WTC11 (cell line): ENCODE results near the gene TBCEL. TPM values are rescaled to one million over a fixed set of nuclear protein-coding genes. Genes with fewer than 3 reads are reported as not detected.
A peak's percentile ranks its signal among the peaks of the same experiment; 100 is the strongest.

ENCODE experiments used
- ATAC-seq: fragments of 200-7000 bp; cut with Tn5 transposase; 2 replicates; pipeline ENCODE4 v1.10.0; 2021; ENCODE audit warnings: mild to moderate bottlenecking, moderate library complexity
- CTCF ChIA-PET: fragments of 300-600 bp; sonication (Branson Sonifier 250); formaldehyde crosslinking; loops from one replicate; lab custom pipeline; 2021; ENCODE audit warnings: antibody characterized with exemption; lab: Charles Lee
- POLR2A ChIA-PET: fragments of 350-600 bp; sonication (Branson Sonifier 250); formaldehyde crosslinking; loops from one replicate; lab custom pipeline; 2021; ENCODE audit warnings: antibody characterized with exemption; lab: Charles Lee
- DNase-seq: peaks from one replicate; pipeline ENCODE4 v3.0.0; 2021; ENCODE audit warnings: low spot score
- H3K27ac Mint-ChIP-seq: 2 replicates; pipeline ENCODE4 v1.8.0; 2021; ENCODE audit warnings: mixed read lengths
- H3K27me3 Mint-ChIP-seq: 2 replicates; pipeline ENCODE4 v1.8.0; 2021; ENCODE audit warnings: low read depth, mild to moderate bottlenecking, moderate library complexity, mixed read lengths
- H3K36me3 Mint-ChIP-seq: 2 replicates; pipeline ENCODE4 v1.8.0; 2021; ENCODE audit warnings: mixed read lengths
- H3K4me1 Mint-ChIP-seq: 2 replicates; pipeline ENCODE4 v1.8.0; 2022; ENCODE audit warnings: mixed read lengths
- H3K4me3 Mint-ChIP-seq: 2 replicates; pipeline ENCODE4 v1.8.0; 2021; ENCODE audit warnings: mild to moderate bottlenecking, moderate library complexity, mixed read lengths
- H3K9me3 Mint-ChIP-seq: 2 replicates; pipeline ENCODE4 v1.8.0; 2021; ENCODE audit warnings: mixed read lengths
- AFF4 ChIP-seq: sonication (generic); formaldehyde crosslinking; IDR thresholded peaks from 2 replicates; pipeline ENCODE4 v1.8.1; 2023; ENCODE audit warnings: mild to moderate bottlenecking, missing genetic modification reagents, borderline replicate concordance
- ATF1 ChIP-seq: sonication (generic); formaldehyde crosslinking; IDR thresholded peaks from 2 replicates; pipeline ENCODE4 v1.8.1; 2023; ENCODE audit warnings: mild to moderate bottlenecking, moderate library complexity, missing genetic modification reagents
- CREM ChIP-seq: sonication (generic); formaldehyde crosslinking; IDR thresholded peaks from 2 replicates; pipeline ENCODE4 v1.8.1; 2022; ENCODE audit warnings: mild to moderate bottlenecking, missing genetic modification reagents, moderate library complexity
- ESRRA ChIP-seq: sonication (generic); formaldehyde crosslinking; IDR thresholded peaks from 2 replicates; pipeline ENCODE4 v1.8.1; 2022; ENCODE audit warnings: mild to moderate bottlenecking, missing genetic modification reagents, borderline replicate concordance
- GRHL2 ChIP-seq: fragments of 250-450 bp; sonication (Bioruptor Pico); IDR thresholded peaks from 2 replicates; pipeline ENCODE4 v1.8.0; 2022; ENCODE audit warnings: mild to moderate bottlenecking, moderate library complexity; ENCODE audit not compliant: insufficient replicate concordance, severe bottlenecking
- IRF1 ChIP-seq: sonication (generic); formaldehyde crosslinking; IDR thresholded peaks from 2 replicates; pipeline ENCODE4 v1.8.0; 2023; ENCODE audit warnings: missing genetic modification reagents
- MXD4 ChIP-seq: fragments of 250-450 bp; sonication (Bioruptor Pico); IDR thresholded peaks from 2 replicates; pipeline ENCODE4 v1.8.0; 2021; ENCODE audit warnings: mild to moderate bottlenecking, moderate library complexity, borderline replicate concordance
- MYBL2 ChIP-seq: sonication (generic); formaldehyde crosslinking; IDR thresholded peaks from 2 replicates; pipeline ENCODE4 v1.8.1; 2023; ENCODE audit warnings: mild to moderate bottlenecking, moderate library complexity, missing genetic modification reagents
- NR2C2 ChIP-seq: sonication (generic); formaldehyde crosslinking; IDR thresholded peaks from 2 replicates; pipeline ENCODE4 v1.8.0; 2022; ENCODE audit warnings: mild to moderate bottlenecking, missing genetic modification reagents
- OVOL2 ChIP-seq: fragments of 250-450 bp; sonication (Bioruptor Pico); IDR thresholded peaks from 2 replicates; pipeline ENCODE4 v1.9.0; 2021; ENCODE audit warnings: mild to moderate bottlenecking, borderline replicate concordance
- ZBTB21 ChIP-seq: sonication (generic); formaldehyde crosslinking; IDR thresholded peaks from 2 replicates; pipeline ENCODE4 v1.8.1; 2023; ENCODE audit warnings: mild to moderate bottlenecking, missing genetic modification reagents, borderline replicate concordance
- ZNF317 ChIP-seq: sonication (generic); formaldehyde crosslinking; IDR thresholded peaks from 2 replicates; pipeline ENCODE4 v1.8.1; 2023; ENCODE audit warnings: low read depth, mild to moderate bottlenecking, moderate library complexity, missing genetic modification reagents, borderline replicate concordance
- ZNF396 ChIP-seq: fragments of 250-450 bp; sonication (Bioruptor Pico); IDR thresholded peaks from 2 replicates; pipeline ENCODE4 v1.8.0; 2021; ENCODE audit warnings: mild to moderate bottlenecking, moderate library complexity, borderline replicate concordance
- total RNA-seq: library from RNA; stranded (reverse); gene quantifications from 3 replicates; pipeline ENCODE4 v1.2.3, GENCODE V29; 2021
- TF ChIP-seq, protein P1 (sequence below): fragments of 250-450 bp; sonication (Bioruptor Pico); IDR thresholded peaks from 2 replicates; pipeline ENCODE4 v1.9.0; 2021; ENCODE audit warnings: mild to moderate bottlenecking
- TF ChIP-seq, protein P2 (sequence below): sonication (generic); formaldehyde crosslinking; IDR thresholded peaks from 2 replicates; pipeline ENCODE4 v1.8.1; 2023; ENCODE audit warnings: mild to moderate bottlenecking, missing genetic modification reagents, moderate library complexity
- TF ChIP-seq, protein P3 (sequence below): sonication (generic); formaldehyde crosslinking; IDR thresholded peaks from 2 replicates; pipeline ENCODE4 v1.8.1; 2022; ENCODE audit warnings: low read depth, mild to moderate bottlenecking, moderate library complexity, missing genetic modification reagents, borderline replicate concordance
- TF ChIP-seq, protein P4 (sequence below): sonication (generic); formaldehyde crosslinking; IDR thresholded peaks from 2 replicates; pipeline ENCODE4 v1.8.0; 2023; ENCODE audit warnings: missing genetic modification reagents, mild to moderate bottlenecking, borderline replicate concordance
- TF ChIP-seq, protein P5 (sequence below): sonication (generic); formaldehyde crosslinking; IDR thresholded peaks from 2 replicates; pipeline ENCODE4 v1.8.0; 2022; ENCODE audit warnings: mild to moderate bottlenecking, missing genetic modification reagents

The TBCEL gene
- total RNA-seq, 1 experiment from 2014 or later = 9.5 TPM

DNA sequence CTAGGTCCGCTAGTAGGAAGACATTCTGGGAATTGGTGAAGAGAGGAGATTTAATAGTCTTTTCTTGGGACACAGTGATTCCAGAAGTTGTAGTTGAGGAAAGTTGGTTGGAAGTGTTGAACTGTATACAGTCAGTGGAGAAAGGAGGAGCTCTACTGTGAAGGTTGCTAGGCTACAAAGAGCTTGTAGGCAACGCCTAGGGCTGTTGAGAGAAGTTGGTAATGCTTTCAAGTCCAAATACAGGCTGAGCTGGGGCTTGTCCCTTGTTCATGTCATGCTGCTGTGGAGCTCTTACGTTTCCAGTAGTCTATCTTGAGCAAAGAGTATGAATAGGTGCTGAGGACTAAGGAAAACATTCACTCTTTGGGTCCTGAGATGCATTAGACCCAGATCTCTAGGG lies 1.1 kb downstream of the TBCEL start:
- TF ChIP-seq, protein P1, sequence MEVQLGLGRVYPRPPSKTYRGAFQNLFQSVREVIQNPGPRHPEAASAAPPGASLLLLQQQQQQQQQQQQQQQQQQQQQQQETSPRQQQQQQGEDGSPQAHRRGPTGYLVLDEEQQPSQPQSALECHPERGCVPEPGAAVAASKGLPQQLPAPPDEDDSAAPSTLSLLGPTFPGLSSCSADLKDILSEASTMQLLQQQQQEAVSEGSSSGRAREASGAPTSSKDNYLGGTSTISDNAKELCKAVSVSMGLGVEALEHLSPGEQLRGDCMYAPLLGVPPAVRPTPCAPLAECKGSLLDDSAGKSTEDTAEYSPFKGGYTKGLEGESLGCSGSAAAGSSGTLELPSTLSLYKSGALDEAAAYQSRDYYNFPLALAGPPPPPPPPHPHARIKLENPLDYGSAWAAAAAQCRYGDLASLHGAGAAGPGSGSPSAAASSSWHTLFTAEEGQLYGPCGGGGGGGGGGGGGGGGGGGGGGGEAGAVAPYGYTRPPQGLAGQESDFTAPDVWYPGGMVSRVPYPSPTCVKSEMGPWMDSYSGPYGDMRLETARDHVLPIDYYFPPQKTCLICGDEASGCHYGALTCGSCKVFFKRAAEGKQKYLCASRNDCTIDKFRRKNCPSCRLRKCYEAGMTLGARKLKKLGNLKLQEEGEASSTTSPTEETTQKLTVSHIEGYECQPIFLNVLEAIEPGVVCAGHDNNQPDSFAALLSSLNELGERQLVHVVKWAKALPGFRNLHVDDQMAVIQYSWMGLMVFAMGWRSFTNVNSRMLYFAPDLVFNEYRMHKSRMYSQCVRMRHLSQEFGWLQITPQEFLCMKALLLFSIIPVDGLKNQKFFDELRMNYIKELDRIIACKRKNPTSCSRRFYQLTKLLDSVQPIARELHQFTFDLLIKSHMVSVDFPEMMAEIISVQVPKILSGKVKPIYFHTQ = no peak
- TF ChIP-seq, protein P2, sequence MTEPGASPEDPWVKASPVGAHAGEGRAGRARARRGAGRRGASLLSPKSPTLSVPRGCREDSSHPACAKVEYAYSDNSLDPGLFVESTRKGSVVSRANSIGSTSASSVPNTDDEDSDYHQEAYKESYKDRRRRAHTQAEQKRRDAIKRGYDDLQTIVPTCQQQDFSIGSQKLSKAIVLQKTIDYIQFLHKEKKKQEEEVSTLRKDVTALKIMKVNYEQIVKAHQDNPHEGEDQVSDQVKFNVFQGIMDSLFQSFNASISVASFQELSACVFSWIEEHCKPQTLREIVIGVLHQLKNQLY (CRISPR knock-in tag) = no peak
- no peak for TF ChIP-seq ATF1 (CRISPR knock-in tag)
- no peak for TF ChIP-seq NR2C2 (CRISPR knock-in tag)
- TF ChIP-seq CREM (CRISPR knock-in tag) = no peak
- no peak for TF ChIP-seq ZNF317 (CRISPR knock-in tag)
- no peak for TF ChIP-seq MYBL2 (CRISPR knock-in tag)
- TF ChIP-seq IRF1 (CRISPR knock-in tag) = no peak
- no peak for TF ChIP-seq ESRRA (CRISPR knock-in tag)
- TF ChIP-seq AFF4 (CRISPR knock-in tag) = no peak
- TF ChIP-seq MXD4 (CRISPR knock-in tag) = no peak
- TF ChIP-seq, protein P3, sequence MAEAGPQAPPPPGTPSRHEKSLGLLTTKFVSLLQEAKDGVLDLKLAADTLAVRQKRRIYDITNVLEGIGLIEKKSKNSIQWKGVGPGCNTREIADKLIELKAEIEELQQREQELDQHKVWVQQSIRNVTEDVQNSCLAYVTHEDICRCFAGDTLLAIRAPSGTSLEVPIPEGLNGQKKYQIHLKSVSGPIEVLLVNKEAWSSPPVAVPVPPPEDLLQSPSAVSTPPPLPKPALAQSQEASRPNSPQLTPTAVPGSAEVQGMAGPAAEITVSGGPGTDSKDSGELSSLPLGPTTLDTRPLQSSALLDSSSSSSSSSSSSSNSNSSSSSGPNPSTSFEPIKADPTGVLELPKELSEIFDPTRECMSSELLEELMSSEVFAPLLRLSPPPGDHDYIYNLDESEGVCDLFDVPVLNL (CRISPR knock-in tag) = no peak
- no peak for TF ChIP-seq ZBTB21 (CRISPR knock-in tag)
- TF ChIP-seq, protein P4, sequence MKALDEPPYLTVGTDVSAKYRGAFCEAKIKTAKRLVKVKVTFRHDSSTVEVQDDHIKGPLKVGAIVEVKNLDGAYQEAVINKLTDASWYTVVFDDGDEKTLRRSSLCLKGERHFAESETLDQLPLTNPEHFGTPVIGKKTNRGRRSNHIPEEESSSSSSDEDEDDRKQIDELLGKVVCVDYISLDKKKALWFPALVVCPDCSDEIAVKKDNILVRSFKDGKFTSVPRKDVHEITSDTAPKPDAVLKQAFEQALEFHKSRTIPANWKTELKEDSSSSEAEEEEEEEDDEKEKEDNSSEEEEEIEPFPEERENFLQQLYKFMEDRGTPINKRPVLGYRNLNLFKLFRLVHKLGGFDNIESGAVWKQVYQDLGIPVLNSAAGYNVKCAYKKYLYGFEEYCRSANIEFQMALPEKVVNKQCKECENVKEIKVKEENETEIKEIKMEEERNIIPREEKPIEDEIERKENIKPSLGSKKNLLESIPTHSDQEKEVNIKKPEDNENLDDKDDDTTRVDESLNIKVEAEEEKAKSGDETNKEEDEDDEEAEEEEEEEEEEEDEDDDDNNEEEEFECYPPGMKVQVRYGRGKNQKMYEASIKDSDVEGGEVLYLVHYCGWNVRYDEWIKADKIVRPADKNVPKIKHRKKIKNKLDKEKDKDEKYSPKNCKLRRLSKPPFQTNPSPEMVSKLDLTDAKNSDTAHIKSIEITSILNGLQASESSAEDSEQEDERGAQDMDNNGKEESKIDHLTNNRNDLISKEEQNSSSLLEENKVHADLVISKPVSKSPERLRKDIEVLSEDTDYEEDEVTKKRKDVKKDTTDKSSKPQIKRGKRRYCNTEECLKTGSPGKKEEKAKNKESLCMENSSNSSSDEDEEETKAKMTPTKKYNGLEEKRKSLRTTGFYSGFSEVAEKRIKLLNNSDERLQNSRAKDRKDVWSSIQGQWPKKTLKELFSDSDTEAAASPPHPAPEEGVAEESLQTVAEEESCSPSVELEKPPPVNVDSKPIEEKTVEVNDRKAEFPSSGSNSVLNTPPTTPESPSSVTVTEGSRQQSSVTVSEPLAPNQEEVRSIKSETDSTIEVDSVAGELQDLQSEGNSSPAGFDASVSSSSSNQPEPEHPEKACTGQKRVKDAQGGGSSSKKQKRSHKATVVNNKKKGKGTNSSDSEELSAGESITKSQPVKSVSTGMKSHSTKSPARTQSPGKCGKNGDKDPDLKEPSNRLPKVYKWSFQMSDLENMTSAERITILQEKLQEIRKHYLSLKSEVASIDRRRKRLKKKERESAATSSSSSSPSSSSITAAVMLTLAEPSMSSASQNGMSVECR (CRISPR knock-in tag) = no peak
- no peak for TF ChIP-seq OVOL2 (CRISPR knock-in tag)
- no peak for TF ChIP-seq ZNF396 (CRISPR knock-in tag)
- TF ChIP-seq, protein P5, sequence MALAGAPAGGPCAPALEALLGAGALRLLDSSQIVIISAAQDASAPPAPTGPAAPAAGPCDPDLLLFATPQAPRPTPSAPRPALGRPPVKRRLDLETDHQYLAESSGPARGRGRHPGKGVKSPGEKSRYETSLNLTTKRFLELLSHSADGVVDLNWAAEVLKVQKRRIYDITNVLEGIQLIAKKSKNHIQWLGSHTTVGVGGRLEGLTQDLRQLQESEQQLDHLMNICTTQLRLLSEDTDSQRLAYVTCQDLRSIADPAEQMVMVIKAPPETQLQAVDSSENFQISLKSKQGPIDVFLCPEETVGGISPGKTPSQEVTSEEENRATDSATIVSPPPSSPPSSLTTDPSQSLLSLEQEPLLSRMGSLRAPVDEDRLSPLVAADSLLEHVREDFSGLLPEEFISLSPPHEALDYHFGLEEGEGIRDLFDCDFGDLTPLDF (CRISPR knock-in tag) = no peak
- no peak for TF ChIP-seq GRHL2 (CRISPR knock-in tag)
- CTCF ChIA-PET = interaction anchor here (0.7 to 2.1 kb wide), 5 partner anchors 39 to 424 kb away, joined by 3 to 8 read pairs (median 4); no protein-coding TSS in a partner anchor

More for the DNA sequence above, 1.1 kb downstream of the TBCEL start:
- Mint-ChIP-seq H3K27ac (peak overlapping the region; percentile 65), H3K27me3 (no peaks in the 10 kb centered on the region), H3K9me3 (peaks cover 7% of the 10 kb centered on the region; the same call in 1 of the 2 replicates), H3K36me3 (no peaks in the 10 kb centered on the region), H3K4me3 (peak overlapping the region; percentile 72), H3K4me1 (peaks cover 12% of the 10 kb centered on the region)
- ATAC-seq = no peak
- no peak for DNase-seq
- POLR2A ChIA-PET = no interaction called here
